Esophagus muscularis mucosa (tissue), 4 donors: ENCODE results near the gene ITPKB. TPM values are rescaled to one million over a fixed set of nuclear protein-coding genes. Genes with fewer than 3 reads are reported as not detected.

ENCODE experiments used
- DNase-seq: peaks from one replicate; pipeline ENCODE4 v3.0.0-alpha.2; 2017; ENCODE audit errors: extremely low spot score
- H3K27ac ChIP-seq, 4 donors: fragments of 200-600 bp; sonication (generic); replicated peaks in 1 of 4; 1 replicate in 3 of 4; 2 replicates in 1 of 4; pipeline ENCODE4 v1.5.1; 2016 to 2019; ENCODE audit warnings: mild to moderate bottlenecking in 1 of 4
- H3K27me3 ChIP-seq, 4 donors: fragments of 200-600 bp; sonication (generic); one replicate each; pipeline versions ENCODE4 v1.5.1 to v1.6.0; 2016 to 2019
- H3K36me3 ChIP-seq, 4 donors: fragments of 200-600 bp; sonication (generic); one replicate each; pipeline ENCODE4 v1.5.1; 2016 to 2019
- H3K4me1 ChIP-seq, 4 donors: fragments of 200-600 bp; sonication (generic); one replicate each; pipeline ENCODE4 v1.5.1; 2016 to 2019
- H3K4me3 ChIP-seq, 4 donors: fragments of 200-600 bp; sonication (generic); 1 replicate in 2 of 4; 2 replicates in 2 of 4; pipeline ENCODE4 v1.5.1; 2016 to 2019; ENCODE audit warnings: mild to moderate bottlenecking in 4 of 4, moderate library complexity in 1 of 4
- H3K9me3 ChIP-seq, 4 donors: fragments of 200-600 bp; sonication (generic); 1 replicate in 3 of 4; 2 replicates in 1 of 4; pipeline ENCODE4 v1.5.1; 2016 to 2019
- CTCF ChIP-seq, 3 experiments: fragments of 200-600 bp in 2 of 3; fragments of 450-650 bp in 1 of 3; sonication (generic) in 2 of 3; IDR thresholded peaks; one replicate each; pipeline ENCODE4 v1.5.1; 2017 to 2019; ENCODE audit warnings: antibody characterized with exemption in 3 of 3, mild to moderate bottlenecking in 2 of 3, moderate library complexity in 1 of 3
- EP300 ChIP-seq: sonication (generic); formaldehyde crosslinking; IDR thresholded peaks from one replicate; pipeline ENCODE4 v1.6.1; 2017; ENCODE audit warnings: antibody characterized with exemption
- POLR2A ChIP-seq: fragments of 450-650 bp; IDR thresholded peaks from one replicate; pipeline ENCODE4 v1.6.1; 2017; ENCODE audit warnings: antibody characterized with exemption, moderate library complexity, mild to moderate bottlenecking, low read depth
- POLR2AphosphoS5 ChIP-seq, 2 donors: sonication (generic); formaldehyde crosslinking; IDR thresholded peaks; one replicate each; pipeline ENCODE4 v1.6.1; 2017; ENCODE audit warnings: antibody characterized with exemption in 2 of 2
- WGBS: methylation state at CpG from one replicate; pipeline ENCODE4 v1.1.5; 2018; 5-methylcytosine and 5-hydroxymethylcytosine counted together
- intact Hi-C: fragments of 100-400 bp; cut with DNase I; formaldehyde crosslinking; loops from one replicate; pipeline ENCODE4 v1.15.1; 2023
- total RNA-seq, 4 donors: library from RNA; depleted of rRNA; stranded (reverse); fragments of >200 nt; gene quantifications; one replicate each; pipeline versions ENCODE4 v1.1.0 to v1.2.1, GENCODE V29; 2016

Gene ITPKB
- total RNA-seq, 4 donors from 2014 or later, result 71.1 to 156 (median 116) TPM

- H3K4me3 ChIP-seq, result no peak overlapping the region
- H3K4me1 ChIP-seq, result no peaks in the 10 kb centered on the region
- no peaks in the 10 kb centered on the region for H3K36me3 ChIP-seq
- TF ChIP-seq EP300, result no peak
- TF ChIP-seq CTCF (IDR thresholded peaks at IDR 0.05), result no peak
- no peak for TF ChIP-seq POLR2AphosphoS5 (IDR thresholded peaks at IDR 0.05)
- no peak for TF ChIP-seq POLR2A
- WGBS, result 42% methylated on average over 1 of the region's 1 CpG
- intact Hi-C loops, result no loop called here
- H3K27me3 ChIP-seq, result no peaks in the 10 kb centered on the region
- no peak overlapping the region for H3K27ac ChIP-seq
- H3K9me3 ChIP-seq, result no peaks in the 10 kb centered on the region
- no peak for DNase-seq
These were observed 22.2 kb upstream of the ITPKB start for GRCh38 chr1:226761322-226761721.

- intact Hi-C loops, result no loop called here
- TF ChIP-seq POLR2A (no peak), EP300 (no peak), CTCF (IDR thresholded peaks at IDR 0.05) (no peak), POLR2AphosphoS5 (IDR thresholded peaks at IDR 0.05) (no peak)
- no peaks in the 10 kb centered on the region for H3K36me3 ChIP-seq
- H3K4me1 ChIP-seq, result no peaks in the 10 kb centered on the region
- 93% methylated on average over 9 of the region's 9 CpGs for WGBS
- no peaks in the 10 kb centered on the region for H3K9me3 ChIP-seq
- no peak overlapping the region for H3K27ac ChIP-seq
- no peak for DNase-seq
- no peak overlapping the region for H3K4me3 ChIP-seq
- no peaks in the 10 kb centered on the region for H3K27me3 ChIP-seq
These were observed 15.9 kb upstream of the ITPKB start for GRCh38 chr1:226754793-226755533.

- Histone ChIP-seq H3K4me3 (no peak overlapping the region), H3K4me1 (no peaks in the 10 kb centered on the region), H3K36me3 (no peaks in the 10 kb centered on the region), H3K9me3 (no peaks in the 10 kb centered on the region), H3K27ac (no peak overlapping the region), H3K27me3 (no peaks in the 10 kb centered on the region)
- intact Hi-C loops, result no loop called here
- 97% methylated on average over 7 of the region's 7 CpGs for WGBS
- TF ChIP-seq EP300 (no peak), POLR2A (no peak), POLR2AphosphoS5 (IDR thresholded peaks at IDR 0.05) (no peak), CTCF (IDR thresholded peaks at IDR 0.05) (no peak)
- DNase-seq, result no peak
These were observed 15.0 kb upstream of the ITPKB start for GRCh38 chr1:226754097-226754496.

GRCh38 chr1:226751703-226752102 is 12.6 kb upstream of the ITPKB start:
- intact Hi-C loops, result no loop called here
- Histone ChIP-seq H3K4me1 (no peaks in the 10 kb centered on the region), H3K36me3 (no peaks in the 10 kb centered on the region), H3K27ac (no peak overlapping the region), H3K27me3 (no peaks in the 10 kb centered on the region), H3K9me3 (no peaks in the 10 kb centered on the region), H3K4me3 (no peak overlapping the region)
- no peak for TF ChIP-seq CTCF (IDR thresholded peaks at IDR 0.05)
- TF ChIP-seq POLR2A, result no peak
- TF ChIP-seq EP300, result no peak
- no peak for TF ChIP-seq POLR2AphosphoS5 (IDR thresholded peaks at IDR 0.05)
- DNase-seq, result no peak
- WGBS, result 54% methylated on average over 3 of the region's 3 CpGs

GRCh38 chr1:226751214-226751613 is 12.1 kb upstream of the ITPKB start:
- H3K27me3 ChIP-seq, result no peaks in the 10 kb centered on the region
- intact Hi-C loops, result no loop called here
- H3K4me3 ChIP-seq, result no peak overlapping the region
- no peaks in the 10 kb centered on the region for H3K36me3 ChIP-seq
- TF ChIP-seq CTCF (IDR thresholded peaks at IDR 0.05), result no peak
- TF ChIP-seq EP300, result no peak
- no peaks in the 10 kb centered on the region for H3K9me3 ChIP-seq
- H3K4me1 ChIP-seq, result no peaks in the 10 kb centered on the region
- 86% methylated on average over 2 of the region's 2 CpGs for WGBS
- no peak overlapping the region for H3K27ac ChIP-seq
- DNase-seq, result no peak
